HUES6 (cell line): ENCODE measurements around the gene SNAPC2.
"Not testable (repeated sequence)": the region's sequence is repeated elsewhere in the genome, so short reads cannot be mapped to it uniquely, and the experiment has no call there.

Source experiments
- H3K27ac ChIP-seq: 2 replicates; pipeline ENCODE4 v1.7.0; 2013; ENCODE audit warnings: low read depth, mild to moderate bottlenecking, low read length, inconsistent platforms
- H3K27me3 ChIP-seq: 2 replicates; pipeline ENCODE4 v1.6.1; 2013; ENCODE audit warnings: low read length; ENCODE audit not compliant: control insufficient read depth, insufficient read depth
- H3K36me3 ChIP-seq: 2 replicates; pipeline ENCODE4 v1.6.1; 2013; ENCODE audit warnings: low read length; ENCODE audit not compliant: control insufficient read depth, insufficient read depth
- H3K4me1 ChIP-seq: 2 replicates; pipeline ENCODE4 v1.6.1; 2013; ENCODE audit warnings: low read length; ENCODE audit not compliant: control insufficient read depth, insufficient read depth
- H3K4me3 ChIP-seq: 2 replicates; pipeline ENCODE4 v1.5.1; 2013; ENCODE audit warnings: low read depth, low read length
- H3K9ac ChIP-seq: one replicate; pipeline ENCODE4 v1.6.1; 2013; ENCODE audit warnings: mild to moderate bottlenecking, low read length
- H3K9me3 ChIP-seq: 2 replicates; pipeline ENCODE4 v1.6.1; 2013; ENCODE audit warnings: low read depth, low read length; ENCODE audit not compliant: control insufficient read depth, insufficient read depth

Gene SNAPC2

GRCh38 chr19:7879111-7879807 lies 40.9 kb upstream of the SNAPC2 start:
- no peak overlapping the region for H3K4me3 ChIP-seq
- no peaks in the 10 kb centered on the region for H3K4me1 ChIP-seq
- no peaks in the 10 kb centered on the region for H3K36me3 ChIP-seq
- H3K9me3 ChIP-seq: no peaks in the 10 kb centered on the region; the same call in 1 of the 2 replicates
- no peak overlapping the region for H3K9ac ChIP-seq
- H3K27ac ChIP-seq: no peak overlapping the region
- H3K27me3 ChIP-seq: peaks cover 19% of the 10 kb centered on the region; the same call in 1 of the 2 replicates

GRCh38 chr19:7879836-7880235 lies 40.3 kb upstream of the SNAPC2 start:
- Histone ChIP-seq H3K9ac (no peak overlapping the region), H3K36me3 (no peaks in the 10 kb centered on the region), H3K4me3 (no peak overlapping the region), H3K27ac (no peak overlapping the region), H3K27me3 (peaks cover 14% of the 10 kb centered on the region; the same call in 1 of the 2 replicates), H3K4me1 (no peaks in the 10 kb centered on the region), H3K9me3 (no peaks in the 10 kb centered on the region; the same call in 1 of the 2 replicates)

GRCh38 chr19:7881910-7882309 lies 38.2 kb upstream of the SNAPC2 start:
- no peak overlapping the region for H3K9ac ChIP-seq
- no peak overlapping the region for H3K27ac ChIP-seq
- no peak overlapping the region for H3K4me3 ChIP-seq
- H3K36me3 ChIP-seq: no peaks in the 10 kb centered on the region
- peaks cover 2% of the 10 kb centered on the region; the same call in 1 of the 2 replicates for H3K27me3 ChIP-seq
- no peaks in the 10 kb centered on the region; the same call in 1 of the 2 replicates for H3K9me3 ChIP-seq
- H3K4me1 ChIP-seq: no peaks in the 10 kb centered on the region

- Histone ChIP-seq H3K36me3 (no peaks in the 10 kb centered on the region), H3K27ac (no peak overlapping the region), H3K4me3 (no peak overlapping the region), H3K4me1 (no peaks in the 10 kb centered on the region), H3K9ac (no peak overlapping the region), H3K9me3 (no peaks in the 10 kb centered on the region; the same call in 1 of the 2 replicates), H3K27me3 (no peaks in the 10 kb centered on the region)
These were observed 37.0 kb upstream of the SNAPC2 start for GRCh38 chr19:7883105-7883504.

- H3K27ac ChIP-seq: no peak overlapping the region
- no peak overlapping the region for H3K4me3 ChIP-seq
- no peaks in the 10 kb centered on the region; the same call in 1 of the 2 replicates for H3K9me3 ChIP-seq
- H3K4me1 ChIP-seq: no peaks in the 10 kb centered on the region; the same call in 1 of the 2 replicates
- H3K27me3 ChIP-seq: no peaks in the 10 kb centered on the region
- H3K9ac ChIP-seq: no peak overlapping the region
- H3K36me3 ChIP-seq: no peaks in the 10 kb centered on the region
These were observed 36.2 kb upstream of the SNAPC2 start for GRCh38 chr19:7883796-7884570.

- Histone ChIP-seq H3K9ac (no peak overlapping the region), H3K4me1 (no peaks in the 10 kb centered on the region; the same call in 1 of the 2 replicates), H3K27me3 (no peaks in the 10 kb centered on the region), H3K36me3 (no peaks in the 10 kb centered on the region), H3K9me3 (no peaks in the 10 kb centered on the region; the same call in 1 of the 2 replicates), H3K27ac (no peak overlapping the region), H3K4me3 (no peak overlapping the region)
These were observed 34.3 kb upstream of the SNAPC2 start for GRCh38 chr19:7885818-7886217.

GRCh38 chr19:7887408-7888144 lies 32.6 kb upstream of the SNAPC2 start:
- Histone ChIP-seq H3K9ac (peak overlapping the region; percentile 12), H3K4me1 (no peaks in the 10 kb centered on the region; the same call in 1 of the 2 replicates), H3K27me3 (no peaks in the 10 kb centered on the region), H3K27ac (no peak overlapping the region), H3K36me3 (no peaks in the 10 kb centered on the region), H3K9me3 (no peaks in the 10 kb centered on the region), H3K4me3 (peak overlapping the region; percentile 63)

- Histone ChIP-seq H3K27ac (no peak within 1 kb of the TSS), H3K4me1 (no peaks in the 10 kb centered on the region; the same call in 1 of the 2 replicates), H3K27me3 (no peaks in the 10 kb centered on the region), H3K4me3 (peak within 1 kb of the TSS; percentile 63), H3K9ac (peak within 1 kb of the TSS; percentile 12), H3K36me3 (no peaks in the 10 kb centered on the region), H3K9me3 (no peaks in the 10 kb centered on the region)
These were observed 31.9 kb upstream of the SNAPC2 start, which contains the start of gene LRRC8E for GRCh38 chr19:7888145-7888825. TSS of gene LRRC8E (plus strand) at chr19:7888510. CDS start at chr19:7895604, 7,094 bp downstream.

- Histone ChIP-seq H3K36me3 (no peaks in the 10 kb centered on the region), H3K27ac (no peak overlapping the region), H3K9me3 (no peaks in the 10 kb centered on the region), H3K4me1 (no peaks in the 10 kb centered on the region; the same call in 1 of the 2 replicates), H3K9ac (peak overlapping the region; percentile 12), H3K4me3 (peak overlapping the region; percentile 63), H3K27me3 (no peaks in the 10 kb centered on the region)
These were observed 31.3 kb upstream of the SNAPC2 start for GRCh38 chr19:7888826-7889217.

- not testable (repeated sequence) for H3K27ac ChIP-seq, H3K9ac ChIP-seq, H3K27me3 ChIP-seq, H3K4me1 ChIP-seq, H3K4me3 ChIP-seq, H3K9me3 ChIP-seq, H3K36me3 ChIP-seq
These were observed 26.6 kb upstream of the SNAPC2 start for GRCh38 chr19:7893362-7894101.
